Right lobe of liver (tissue), 4 donors: Measurements from ENCODE around the gene ASPSCR1.

Experiments
- POLR2A ChIP-seq: fragments of 450-650 bp; IDR thresholded peaks from one replicate; pipeline ENCODE4 v1.6.1; 2017; ENCODE audit warnings: antibody characterized with exemption, mild to moderate bottlenecking
- TF ChIP-seq, protein P1 (sequence below), 4 donors: fragments of 200-600 bp in 3 of 4; fragments of 450-650 bp in 1 of 4; IDR thresholded peaks; one replicate each; pipeline versions ENCODE4 v1.5.1 to v1.8.0; 2016 to 2022; ENCODE audit warnings: antibody characterized with exemption in 4 of 4, mild to moderate bottlenecking in 2 of 4
- donor health status: DM: no; HTN: no; CAD: no.
- donor health status: DM: no; HTN: no; CAD: no.
- donor health status: DM: no; HTN: yes; CAD: no.

DNA sequence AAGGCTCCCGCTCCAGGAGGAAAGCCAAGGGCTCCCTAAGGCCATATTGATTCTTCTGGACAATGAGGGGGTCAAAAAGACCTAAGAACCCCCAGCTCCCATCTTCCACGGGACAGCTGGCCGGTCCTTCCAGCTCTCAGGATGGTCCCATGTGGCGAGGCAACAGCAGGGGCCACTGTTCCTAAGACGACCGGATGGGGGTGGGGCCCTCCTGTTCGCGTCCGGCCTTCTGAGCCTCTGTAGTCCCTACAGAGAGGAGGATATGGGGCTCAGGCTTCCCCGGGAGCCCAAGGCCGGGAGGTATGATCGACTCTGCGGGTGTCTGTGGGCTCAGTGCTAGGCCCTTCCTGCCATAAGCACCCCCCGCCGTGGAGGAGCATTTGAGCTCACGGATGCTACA lies 66.1 kb downstream of the ASPSCR1 start:
- TF ChIP-seq, protein P1, sequence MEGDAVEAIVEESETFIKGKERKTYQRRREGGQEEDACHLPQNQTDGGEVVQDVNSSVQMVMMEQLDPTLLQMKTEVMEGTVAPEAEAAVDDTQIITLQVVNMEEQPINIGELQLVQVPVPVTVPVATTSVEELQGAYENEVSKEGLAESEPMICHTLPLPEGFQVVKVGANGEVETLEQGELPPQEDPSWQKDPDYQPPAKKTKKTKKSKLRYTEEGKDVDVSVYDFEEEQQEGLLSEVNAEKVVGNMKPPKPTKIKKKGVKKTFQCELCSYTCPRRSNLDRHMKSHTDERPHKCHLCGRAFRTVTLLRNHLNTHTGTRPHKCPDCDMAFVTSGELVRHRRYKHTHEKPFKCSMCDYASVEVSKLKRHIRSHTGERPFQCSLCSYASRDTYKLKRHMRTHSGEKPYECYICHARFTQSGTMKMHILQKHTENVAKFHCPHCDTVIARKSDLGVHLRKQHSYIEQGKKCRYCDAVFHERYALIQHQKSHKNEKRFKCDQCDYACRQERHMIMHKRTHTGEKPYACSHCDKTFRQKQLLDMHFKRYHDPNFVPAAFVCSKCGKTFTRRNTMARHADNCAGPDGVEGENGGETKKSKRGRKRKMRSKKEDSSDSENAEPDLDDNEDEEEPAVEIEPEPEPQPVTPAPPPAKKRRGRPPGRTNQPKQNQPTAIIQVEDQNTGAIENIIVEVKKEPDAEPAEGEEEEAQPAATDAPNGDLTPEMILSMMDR (IDR thresholded peaks at IDR 0.05) = no peak
- TF ChIP-seq POLR2A = no peak
